ENCODE data around the gene FRY.

- TF ChIP-seq OSR1 (CRISPR knock-in tag; IDR thresholded peaks at IDR 0.05) (no peak), PPARA (CRISPR knock-in tag; IDR thresholded peaks at IDR 0.05; ENCODE audit: borderline replicate concordance) (no peak)
Measured at GRCh38 chr13:32035716-32036115, 4.1 kb downstream of the FRY start.

Data from SK-N-SH treated with all-trans-retinoic acid at 6 μM for 48 hours (cell line).